ENCODE data around the gene PDGFRB.

The PDGFRB gene

GRCh38 chr5:150126921-150127265 is 28.8 kb downstream of the PDGFRB start:
- no peak for DNase-seq

DNA sequence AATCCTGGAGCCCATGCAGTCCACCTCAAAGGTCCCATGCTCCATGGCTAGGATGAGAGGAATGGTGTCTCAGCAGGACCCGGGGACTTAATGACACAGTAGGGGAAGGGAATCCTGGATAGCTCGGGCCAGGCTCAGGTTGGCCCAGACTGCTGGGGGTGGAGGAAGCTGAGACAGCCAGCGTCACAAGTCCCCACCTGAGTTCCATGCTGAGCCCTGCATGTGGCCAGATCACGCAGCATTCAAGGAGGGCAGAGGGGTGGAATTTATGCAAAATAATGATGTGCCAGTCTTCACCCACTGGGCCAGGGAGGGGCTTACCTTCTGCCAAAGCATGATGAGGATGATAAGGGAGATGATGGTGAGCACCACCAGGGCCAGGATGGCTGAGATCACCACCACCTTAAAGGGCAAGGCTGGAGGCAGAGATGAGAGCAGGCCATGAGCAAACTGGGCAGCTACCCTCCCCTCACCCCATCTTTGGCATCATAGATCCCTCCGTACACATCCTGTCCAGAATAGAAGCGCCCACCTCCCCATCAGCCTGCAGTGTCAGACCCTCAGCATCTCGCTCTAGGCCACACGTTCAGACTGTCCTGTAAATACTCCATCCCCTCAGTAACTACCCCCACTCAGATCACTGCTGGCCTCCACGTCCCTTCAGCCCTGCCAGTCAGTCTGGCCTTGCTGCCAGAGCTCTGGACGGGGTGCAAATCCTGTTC is 29.3 kb downstream of the PDGFRB start:
- no peak for DNase-seq

DNA sequence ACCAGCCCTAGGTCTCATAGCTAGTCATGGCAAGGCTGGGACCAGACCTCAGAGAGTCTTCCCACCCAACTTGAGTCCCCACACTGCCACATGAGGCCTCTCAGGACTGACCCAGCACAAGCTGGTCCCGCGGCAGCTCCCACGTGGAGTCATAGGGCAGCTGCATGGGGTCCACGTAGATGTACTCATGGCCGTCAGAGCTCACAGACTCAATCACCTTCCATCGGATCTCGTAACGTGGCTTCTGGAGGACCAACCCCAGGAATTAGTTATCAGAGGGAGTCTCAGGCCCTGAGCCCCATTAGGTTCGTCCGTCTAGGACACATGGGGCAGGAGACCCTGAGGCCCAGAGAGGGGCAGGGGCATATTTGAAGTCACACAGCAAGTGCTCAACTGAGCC is 30.3 kb downstream of the PDGFRB start:
- no peak for DNase-seq

DNA sequence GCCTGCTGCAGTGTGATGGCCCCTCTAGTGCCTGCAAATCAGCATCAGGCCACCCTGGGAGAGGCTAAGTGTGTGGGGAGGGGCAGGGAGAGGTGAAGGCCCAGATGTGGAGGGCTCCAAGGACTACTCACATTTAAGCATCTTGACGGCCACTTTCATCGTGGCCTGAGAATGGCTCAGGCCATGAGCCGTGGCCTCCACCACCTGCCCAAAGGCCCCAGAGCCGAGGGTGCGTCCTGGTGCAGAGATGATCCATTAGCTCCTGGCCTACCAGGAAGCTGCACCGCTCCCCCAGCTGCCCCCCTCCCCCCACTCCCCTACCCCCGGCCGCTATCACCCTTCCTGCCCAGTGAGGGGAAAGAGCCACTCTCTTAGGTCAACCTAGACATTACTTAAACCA is 31.0 kb downstream of the PDGFRB start:
- DNase-seq = no peak

- DNase-seq = no peak
These were observed 31.5 kb downstream of the PDGFRB start for GRCh38 chr5:150124111-150124557.

- DNase-seq = no peak
These were observed 32.1 kb downstream of the PDGFRB start for GRCh38 chr5:150123542-150123941.

DNA sequence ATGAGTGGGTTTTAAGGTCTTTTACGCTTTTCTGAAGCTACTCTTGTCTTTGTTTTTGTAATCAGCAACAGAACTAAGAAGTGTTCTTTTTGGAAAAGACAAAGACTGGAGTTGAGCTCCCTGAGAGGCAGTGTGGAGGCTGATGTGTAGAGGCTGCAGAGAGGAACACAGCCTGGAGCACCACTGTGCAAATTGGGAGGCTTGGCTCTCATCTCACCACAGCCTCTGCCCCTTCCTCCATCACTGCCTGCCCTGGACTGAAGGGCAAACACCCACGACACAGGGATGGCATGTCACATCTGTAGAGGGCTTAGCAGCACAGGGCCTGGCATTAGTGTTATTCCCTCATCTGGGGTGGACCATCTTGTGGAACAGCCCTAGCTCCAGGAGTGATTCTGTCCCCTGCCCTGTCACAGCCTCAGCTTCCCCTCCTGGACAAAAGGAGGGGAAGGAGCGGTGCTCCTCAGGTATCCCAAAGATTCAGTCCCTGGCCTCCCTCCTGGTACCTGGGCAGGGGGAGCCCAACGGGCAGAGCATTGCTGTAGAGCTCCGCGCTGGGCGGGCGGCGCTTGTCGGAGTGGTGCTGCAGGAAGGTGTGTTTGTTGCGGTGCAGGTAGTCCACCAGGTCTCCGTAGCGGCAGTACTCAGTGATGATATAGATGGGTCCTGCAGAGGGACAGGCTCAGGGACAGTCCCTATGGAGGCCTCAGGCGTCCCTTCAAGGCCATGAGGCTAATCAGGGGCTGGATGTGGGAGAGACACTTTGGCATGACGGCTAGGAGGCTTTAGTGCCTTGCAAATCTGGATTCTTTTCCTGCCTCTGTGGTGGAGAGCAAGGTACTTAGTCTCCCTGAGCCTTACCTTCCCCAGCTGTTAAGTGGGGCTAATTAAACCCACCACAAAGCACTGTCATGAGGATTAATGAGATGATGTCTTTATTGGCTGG is 32.8 kb downstream of the PDGFRB start:
- no peak for DNase-seq

DNA sequence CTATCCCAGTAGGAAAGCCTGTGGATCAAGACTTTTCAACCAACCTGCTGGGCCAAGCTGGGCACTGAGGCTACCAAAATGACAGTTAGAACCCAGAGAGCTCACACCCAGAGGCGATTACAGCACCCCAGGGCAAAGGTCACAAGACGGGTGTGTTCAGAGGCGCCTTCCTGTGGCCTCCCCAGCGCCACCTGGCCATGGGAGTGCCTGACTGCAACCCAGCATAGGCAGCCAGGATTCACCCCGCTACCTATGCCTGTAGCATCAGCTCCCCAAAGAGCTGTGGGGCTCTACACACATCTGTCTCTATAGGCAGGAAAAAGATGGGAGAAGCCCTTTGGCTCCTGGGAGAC is 33.5 kb downstream of the PDGFRB start:
- DNase-seq = no peak

- DNase-seq = no peak
These were observed 34.0 kb downstream of the PDGFRB start for GRCh38 chr5:150121448-150122157.

GRCh38 chr5:150120617-150121447 is 34.8 kb downstream of the PDGFRB start:
- DNase-seq = no peak

DNA sequence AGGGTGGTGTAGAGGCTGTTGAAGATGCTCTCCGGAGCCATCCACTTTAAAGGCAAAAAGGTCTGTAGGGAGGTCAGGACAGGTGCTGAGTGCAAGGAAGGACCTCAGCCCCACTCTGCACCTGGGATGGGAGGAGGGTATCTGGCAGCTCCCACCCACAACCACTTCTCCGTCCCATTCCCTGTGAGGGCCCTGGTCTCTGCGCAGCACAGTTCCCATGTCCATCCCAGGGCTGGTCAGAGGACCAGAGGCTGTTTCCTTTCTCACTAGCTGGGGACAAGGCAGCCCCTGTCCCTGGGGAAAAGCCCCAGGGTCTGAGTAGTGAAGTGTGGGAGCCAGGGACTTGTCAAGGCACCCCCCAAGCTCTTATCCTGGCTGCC is 35.6 kb downstream of the PDGFRB start:
- no peak for DNase-seq

DNA sequence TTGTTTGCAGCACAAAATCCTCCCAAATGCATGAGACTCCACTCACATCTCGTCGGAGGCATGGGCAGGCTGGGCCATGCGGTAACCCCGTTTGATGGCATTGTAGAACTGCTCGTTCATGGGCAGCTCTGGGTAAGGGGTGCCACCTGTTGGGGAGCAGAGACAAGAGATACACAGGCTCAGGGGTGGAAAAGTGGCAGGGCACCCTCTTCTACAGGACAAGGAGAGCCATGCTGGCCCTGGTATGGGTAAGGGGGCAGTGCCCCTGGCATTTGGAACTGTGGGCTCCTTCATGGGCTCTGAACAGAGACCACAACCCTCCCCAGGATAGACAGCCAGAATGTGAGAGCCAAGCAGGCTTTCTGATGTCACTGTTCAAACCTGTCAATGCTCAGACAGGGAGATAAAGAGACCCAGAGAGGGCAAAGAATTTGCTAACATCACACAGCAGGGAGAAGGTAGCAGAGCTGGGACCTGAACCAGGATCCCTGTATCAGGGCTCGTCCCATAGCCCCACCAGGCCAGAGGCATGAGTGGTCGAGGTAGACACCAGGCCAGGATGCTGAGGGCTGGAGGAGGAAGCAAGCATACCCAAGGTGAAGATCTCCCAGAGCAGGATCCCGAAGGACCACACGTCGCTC is 36.1 kb downstream of the PDGFRB start:
- DNase-seq = no peak

- no peak for DNase-seq
These were observed 37.0 kb downstream of the PDGFRB start for GRCh38 chr5:150118561-150119229.

- no peak for DNase-seq
These were observed 37.6 kb downstream of the PDGFRB start for GRCh38 chr5:150117945-150118560.

GRCh38 chr5:150116667-150117400 is 38.8 kb downstream of the PDGFRB start:
- DNase-seq = no peak

DNA sequence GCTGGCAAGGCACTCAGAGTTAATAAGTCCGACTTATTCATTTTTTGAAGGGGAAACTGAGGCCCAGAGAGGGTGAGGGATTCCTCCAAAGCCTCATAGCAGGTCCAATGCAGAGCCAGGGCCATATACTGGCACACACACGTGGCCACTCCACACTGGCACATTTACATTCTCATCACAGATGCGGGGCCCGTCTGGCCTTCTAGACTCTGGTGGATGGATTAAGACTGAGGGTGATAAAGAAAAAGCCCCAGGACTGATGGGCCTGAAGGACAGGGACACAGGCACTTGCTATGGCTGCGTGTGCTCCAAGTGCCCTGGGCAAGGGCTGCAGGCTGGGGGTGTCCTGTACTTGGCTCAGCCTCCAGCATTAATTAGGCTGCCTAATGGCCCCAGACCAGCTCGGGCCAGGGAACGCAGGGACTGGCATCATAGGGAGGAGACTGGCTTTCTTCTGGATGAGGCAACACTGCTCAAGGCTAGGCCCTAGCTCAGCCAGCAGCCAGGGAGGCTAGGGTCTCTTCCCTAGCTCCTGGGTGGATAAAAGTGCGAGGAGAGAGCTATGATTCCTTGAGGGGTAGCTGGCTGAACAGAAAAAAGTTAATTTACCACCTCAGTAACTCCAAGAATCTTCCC is 40.8 kb downstream of the PDGFRB start:
- DNase-seq = no peak

- DNase-seq = no peak
These were observed 41.5 kb downstream of the PDGFRB start for GRCh38 chr5:150114102-150114641.

DNA sequence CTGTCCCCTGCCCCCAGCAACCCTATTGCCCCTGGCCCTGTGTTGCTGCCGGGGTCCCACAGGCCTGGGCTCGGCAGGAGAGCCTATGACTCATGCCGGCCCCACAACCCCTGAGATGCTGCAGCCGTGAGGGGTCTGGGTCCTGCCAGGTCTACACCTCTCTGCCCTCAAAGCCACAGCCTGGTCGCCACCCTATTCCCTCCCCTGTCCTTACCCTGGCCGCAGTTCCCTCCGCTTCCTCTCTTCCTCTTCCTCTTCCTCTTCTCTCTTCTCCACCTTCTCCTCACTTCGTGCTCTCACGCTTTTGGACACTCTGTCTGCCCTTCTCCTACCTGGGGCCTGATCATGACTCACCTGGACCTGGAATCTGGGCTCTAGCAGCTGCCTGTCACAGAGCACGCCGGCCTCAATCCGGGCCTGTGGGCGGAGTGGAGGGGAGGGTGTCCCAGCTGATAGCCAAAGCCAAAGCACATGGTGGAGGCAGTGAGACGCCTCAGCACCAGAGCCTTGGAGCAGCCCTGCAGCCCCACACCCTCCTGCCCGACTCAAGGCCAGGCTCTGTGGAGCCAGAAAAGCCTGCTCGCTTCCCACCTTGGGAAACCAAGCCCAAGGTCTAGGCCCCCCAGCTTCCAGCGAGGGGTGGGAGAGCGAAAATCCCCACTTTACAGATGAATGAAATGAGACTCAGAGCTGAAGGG is 42.4 kb downstream of the PDGFRB start:
- DNase-seq = no peak
